DND-41 (cell line): ENCODE data around the gene ZCCHC18.

Experiments used
- ATAC-seq: fragments of 200-7000 bp; cut with Tn5 transposase; 3 replicates; pipeline ENCODE4 v1.9.1; 2021; ENCODE audit warnings: low read depth; ENCODE audit not compliant: insufficient read depth
- DNase-seq: peaks from one replicate; pipeline ENCODE4 v3.0.0-alpha.2; 2020
- H2AFZ ChIP-seq: 2 replicates; pipeline ENCODE4 v1.6.0; 2012; ENCODE audit warnings: low read depth, low read length
- H3K27ac ChIP-seq: 2 replicates; pipeline ENCODE4 v1.5.1; 2012; ENCODE audit warnings: low read length, inconsistent platforms
- H3K27me3 ChIP-seq: fragments of 200-600 bp; sonication (generic); 2 replicates; pipeline ENCODE4 v1.6.0; 2012; ENCODE audit warnings: low read length, mild to moderate bottlenecking, inconsistent platforms; ENCODE audit not compliant: insufficient read depth, poor library complexity
- H3K36me3 ChIP-seq: 2 replicates; pipeline ENCODE4 v1.5.1; 2012; ENCODE audit warnings: low read length, inconsistent platforms; ENCODE audit not compliant: insufficient read depth
- H3K4me1 ChIP-seq: 2 replicates; pipeline ENCODE4 v1.5.1; 2012; ENCODE audit warnings: mild to moderate bottlenecking, low read length; ENCODE audit not compliant: insufficient read depth
- H3K4me2 ChIP-seq: 2 replicates; pipeline ENCODE4 v1.6.0; 2012; ENCODE audit warnings: mild to moderate bottlenecking, moderate library complexity, low read length, inconsistent platforms; ENCODE audit not compliant: insufficient read depth
- H3K4me3 ChIP-seq, 2 experiments: fragments of 200-600 bp in 1 of 2; shearing (Covaris generic) in 1 of 2; 2 replicates each; pipeline ENCODE4 v1.5.1; 2012 to 2016; ENCODE audit warnings: inconsistent platforms in 2 of 2, low read length in 2 of 2, mild to moderate bottlenecking in 2 of 2, low read depth in 1 of 2, moderate library complexity in 1 of 2
- H3K79me2 ChIP-seq: 2 replicates; pipeline ENCODE4 v1.6.0; 2012; ENCODE audit warnings: low read length, inconsistent platforms; ENCODE audit not compliant: insufficient read depth
- H3K9ac ChIP-seq: 2 replicates; pipeline ENCODE4 v1.6.0; 2012; ENCODE audit warnings: low read depth, mild to moderate bottlenecking, inconsistent platforms, low read length, moderate library complexity
- H3K9me3 ChIP-seq: 2 replicates; pipeline ENCODE4 v1.5.1; 2012; ENCODE audit warnings: low read length, moderate library complexity, mild to moderate bottlenecking, inconsistent platforms; ENCODE audit not compliant: insufficient read depth, severe bottlenecking
- H4K20me1 ChIP-seq: 2 replicates; pipeline ENCODE4 v1.6.0; 2012; ENCODE audit warnings: low read length; ENCODE audit not compliant: insufficient read depth
- EZH2 ChIP-seq: IDR thresholded peaks from 3 replicates; pipeline ENCODE4 v1.6.1; 2012; ENCODE audit warnings: borderline replicate concordance, low read depth, mild to moderate bottlenecking, moderate library complexity, low read length, inconsistent platforms; ENCODE audit not compliant: severe bottlenecking
- TF ChIP-seq, protein P1 (sequence below): IDR thresholded peaks from 2 replicates; pipeline ENCODE4 v1.5.1; 2012; ENCODE audit warnings: borderline replicate concordance, low read length, moderate library complexity, mild to moderate bottlenecking; ENCODE audit not compliant: poor library complexity, severe bottlenecking; ENCODE audit errors: extremely low read depth

The ZCCHC18 gene

DNA sequence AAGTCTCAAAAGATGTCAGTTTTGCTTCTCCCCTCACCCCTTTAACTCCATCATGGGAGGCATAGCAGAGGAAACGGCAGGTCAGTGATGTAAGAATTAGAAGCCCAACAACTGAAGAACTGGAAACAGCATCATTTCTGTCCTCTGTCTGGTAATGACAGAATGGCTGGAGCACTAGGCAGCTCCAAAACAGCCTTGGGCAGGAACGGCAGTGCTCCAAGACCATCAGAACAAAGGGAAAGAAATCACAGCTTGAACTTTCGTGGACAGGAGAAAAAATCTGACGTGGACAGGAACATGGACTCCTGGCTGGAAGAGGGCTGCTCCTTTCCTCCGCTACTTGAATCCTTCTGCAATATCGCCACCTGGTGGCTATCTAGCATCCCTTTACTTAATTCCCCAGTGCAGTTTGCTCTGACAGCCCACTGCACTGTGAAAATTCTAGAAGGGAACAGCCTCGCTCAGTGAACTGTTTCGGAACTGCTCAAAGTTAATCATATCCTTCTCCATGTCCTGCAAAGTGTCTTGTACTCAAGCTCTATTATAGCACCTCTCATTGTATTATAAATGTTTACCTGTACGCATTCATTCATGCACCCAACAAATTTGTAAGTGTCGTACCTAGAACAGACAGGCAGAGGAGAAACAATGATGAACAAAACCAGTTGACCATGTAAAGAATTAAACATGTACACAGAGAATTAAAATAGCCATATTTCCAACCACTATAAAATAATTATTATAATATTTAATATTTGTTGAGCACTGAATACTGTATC, 24.1 kb downstream of the ZCCHC18 start:
- no peaks in the 10 kb centered on the region for H3K79me2 ChIP-seq
- H3K9me3 ChIP-seq: no peaks in the 10 kb centered on the region
- peak; percentile 97 for ATAC-seq
- H3K4me1 ChIP-seq: peaks cover 4% of the 10 kb centered on the region
- H3K36me3 ChIP-seq: no peaks in the 10 kb centered on the region
- no peak overlapping the region for H3K9ac ChIP-seq
- no peak overlapping the region for H3K27ac ChIP-seq
- TF ChIP-seq, protein P1, sequence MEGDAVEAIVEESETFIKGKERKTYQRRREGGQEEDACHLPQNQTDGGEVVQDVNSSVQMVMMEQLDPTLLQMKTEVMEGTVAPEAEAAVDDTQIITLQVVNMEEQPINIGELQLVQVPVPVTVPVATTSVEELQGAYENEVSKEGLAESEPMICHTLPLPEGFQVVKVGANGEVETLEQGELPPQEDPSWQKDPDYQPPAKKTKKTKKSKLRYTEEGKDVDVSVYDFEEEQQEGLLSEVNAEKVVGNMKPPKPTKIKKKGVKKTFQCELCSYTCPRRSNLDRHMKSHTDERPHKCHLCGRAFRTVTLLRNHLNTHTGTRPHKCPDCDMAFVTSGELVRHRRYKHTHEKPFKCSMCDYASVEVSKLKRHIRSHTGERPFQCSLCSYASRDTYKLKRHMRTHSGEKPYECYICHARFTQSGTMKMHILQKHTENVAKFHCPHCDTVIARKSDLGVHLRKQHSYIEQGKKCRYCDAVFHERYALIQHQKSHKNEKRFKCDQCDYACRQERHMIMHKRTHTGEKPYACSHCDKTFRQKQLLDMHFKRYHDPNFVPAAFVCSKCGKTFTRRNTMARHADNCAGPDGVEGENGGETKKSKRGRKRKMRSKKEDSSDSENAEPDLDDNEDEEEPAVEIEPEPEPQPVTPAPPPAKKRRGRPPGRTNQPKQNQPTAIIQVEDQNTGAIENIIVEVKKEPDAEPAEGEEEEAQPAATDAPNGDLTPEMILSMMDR: peak; percentile 79
- TF ChIP-seq EZH2: no peak
- H3K4me2 ChIP-seq: peak overlapping the region; percentile 56; the same call in 1 of the 2 replicates
- peak overlapping the region in 1 of 2 experiments; percentile 42; a peak in 1 of 4 replicates for H3K4me3 ChIP-seq
- H3K27me3 ChIP-seq: no peaks in the 10 kb centered on the region
- no peaks in the 10 kb centered on the region for H4K20me1 ChIP-seq
- peak; percentile 65 for DNase-seq
- peak overlapping the region; percentile 51; the same call in 1 of the 2 replicates for H2AFZ ChIP-seq

DNA sequence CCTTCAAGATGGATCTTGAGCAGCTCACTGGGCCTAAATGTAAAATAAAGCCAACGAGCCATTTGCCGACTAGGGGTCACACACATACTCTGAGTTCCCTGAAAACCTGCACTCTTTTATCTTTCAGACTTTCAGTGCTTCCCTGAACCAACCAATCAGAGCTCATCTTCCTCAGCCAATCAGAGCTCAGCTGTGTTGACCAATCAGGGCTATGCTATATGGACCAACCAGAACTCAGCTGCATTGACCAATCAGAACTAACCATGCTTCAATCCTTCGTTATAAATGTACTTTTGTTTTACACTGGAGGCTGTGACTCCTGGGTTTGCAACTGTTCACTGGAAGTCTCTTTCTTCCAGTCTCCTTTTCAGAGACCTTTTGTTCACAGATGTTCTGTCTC, 25.2 kb downstream of the ZCCHC18 start:
- DNase-seq: peak; percentile 12
- TF ChIP-seq EZH2: no peak
- TF ChIP-seq, protein P1: no peak
- no peak overlapping the region for H2AFZ ChIP-seq
- H3K9me3 ChIP-seq: no peaks in the 10 kb centered on the region
- no peak overlapping the region for H3K9ac ChIP-seq
- no peaks in the 10 kb centered on the region for H3K36me3 ChIP-seq
- H3K4me2 ChIP-seq: no peak overlapping the region
- no peak overlapping the region for H3K27ac ChIP-seq
- no peak overlapping the region for H3K4me3 ChIP-seq
- H3K27me3 ChIP-seq: no peaks in the 10 kb centered on the region
- ATAC-seq: peak; percentile 41; the same call in 1 of the 3 replicates
- H3K79me2 ChIP-seq: no peaks in the 10 kb centered on the region
- no peaks in the 10 kb centered on the region for H4K20me1 ChIP-seq
- H3K4me1 ChIP-seq: peaks cover 4% of the 10 kb centered on the region

DNA sequence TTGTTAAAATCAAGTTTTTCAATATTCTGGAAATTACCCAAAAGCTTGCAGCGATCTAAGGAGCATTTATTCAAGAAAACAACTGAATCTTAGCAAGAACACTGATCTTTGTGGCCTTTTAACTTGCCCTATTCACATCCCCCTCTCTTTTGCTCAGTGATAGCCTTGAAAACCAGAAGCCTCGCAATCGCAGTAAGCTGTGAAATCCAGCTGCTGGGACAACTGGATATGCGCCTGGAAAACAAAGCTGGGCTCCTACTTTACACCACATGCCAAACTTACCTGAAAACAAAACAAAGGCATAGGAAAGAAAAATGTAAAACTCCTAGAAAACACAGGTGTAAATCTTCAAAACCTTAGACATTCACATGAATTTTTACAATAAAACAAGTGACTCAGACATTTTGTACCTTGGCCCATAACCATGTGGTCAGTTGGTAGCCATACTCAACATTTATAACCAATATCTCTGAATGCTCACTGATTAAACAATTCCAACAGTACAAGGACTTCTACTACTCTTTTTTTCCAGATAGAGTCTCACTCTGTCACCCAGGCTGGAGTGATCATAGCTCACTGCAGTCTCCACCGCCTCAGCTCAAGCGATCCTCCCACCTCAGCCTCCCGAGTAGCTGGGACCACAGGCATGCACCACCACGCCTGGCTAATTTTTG, 28.9 kb downstream of the ZCCHC18 start:
- ATAC-seq: no peak
- Histone ChIP-seq H3K9me3 (no peaks in the 10 kb centered on the region), H3K4me2 (no peak overlapping the region), H4K20me1 (no peaks in the 10 kb centered on the region), H3K9ac (no peak overlapping the region), H3K36me3 (no peaks in the 10 kb centered on the region), H3K27ac (no peak overlapping the region), H3K27me3 (no peaks in the 10 kb centered on the region), H2AFZ (no peak overlapping the region), H3K4me3 (no peak overlapping the region), H3K79me2 (no peaks in the 10 kb centered on the region), H3K4me1 (peaks cover 2% of the 10 kb centered on the region)
- DNase-seq: no peak
- TF ChIP-seq EZH2: no peak
- TF ChIP-seq, protein P1: no peak
